Stimulated activated CD8-positive, alpha-beta memory T cell treated with anti-CD3 and anti-CD28 coated beads, Interleukin-15, amount 100 ng/mL, for 48 hours (primary cell): ENCODE results near the gene COTL1.
A peak's percentile ranks its signal among the peaks of the same experiment; 100 is the strongest.
"Not testable (repeated sequence)": the region's sequence is repeated elsewhere in the genome, so short reads cannot be mapped to it uniquely, and the experiment has no call there.

ENCODE experiments used
- DNase-seq, 2 donors: peaks; one replicate each; pipeline ENCODE4 v3.0.0-alpha.2; 2020; ENCODE audit warnings: low read depth in 2 of 2

Gene COTL1

GRCh38 chr16:84530590-84530989, 87.3 kb downstream of the COTL1 start:
- no peak for DNase-seq

- DNase-seq, result no peak
Measured at GRCh38 chr16:84529607-84530006, 88.3 kb downstream of the COTL1 start.

GRCh38 chr16:84528322-84528721, 89.6 kb downstream of the COTL1 start:
- DNase-seq, result no peak

GRCh38 chr16:84527532-84528269, 90.2 kb downstream of the COTL1 start:
- DNase-seq, result no peak

- no peak for DNase-seq
Measured at GRCh38 chr16:84526794-84527531, 90.9 kb downstream of the COTL1 start.

GRCh38 chr16:84524941-84525581, 92.8 kb downstream of the COTL1 start:
- DNase-seq, result not testable (repeated sequence)

- no peak for DNase-seq
Measured at GRCh38 chr16:84524346-84524920, 93.4 kb downstream of the COTL1 start.

GRCh38 chr16:84521497-84521770, 96.4 kb downstream of the COTL1 start:
- DNase-seq, result no peak

GRCh38 chr16:84520725-84521496, 97.0 kb downstream of the COTL1 start:
- DNase-seq, result no peak

- peak in 1 of 2 donors; percentile 57 for DNase-seq
Measured at GRCh38 chr16:84519855-84520254, 98.0 kb downstream of the COTL1 start.

- peak; percentile 52 to 69 for DNase-seq
Measured at GRCh38 chr16:84518804-84519341, 99.0 kb downstream of the COTL1 start.

- DNase-seq, result not testable (repeated sequence)
Measured at GRCh38 chr16:84518220-84518619, 99.7 kb downstream of the COTL1 start.

- DNase-seq, result no peak
Measured at GRCh38 chr16:84517366-84517765, 100.5 kb downstream of the COTL1 start.
